GM23338 (cell line): ENCODE results near the gene CD2. TPM values are rescaled to one million over a fixed set of nuclear protein-coding genes. Genes with fewer than 3 reads are reported as not detected.

ENCODE experiments used
- ATAC-seq: fragments of 200-7000 bp; cut with Tn5 transposase; 3 replicates; pipeline ENCODE4 v1.9.1; 2020
- DNase-seq: peaks from one replicate; pipeline ENCODE4 v3.0.0-alpha.2; 2015; ENCODE audit warnings: low spot score
- H2AFZ ChIP-seq: fragments of 200-600 bp; sonication (generic); 2 replicates; pipeline ENCODE4 v1.8.0; 2016; ENCODE audit warnings: antibody characterized with exemption, mild to moderate bottlenecking, moderate library complexity
- H3F3A ChIP-seq: fragments of 200-600 bp; sonication (generic); replicated peaks from 2 replicates; pipeline ENCODE4 v1.8.0; 2017; ENCODE audit warnings: antibody characterized with exemption, mixed run types, low read depth
- H3K27ac ChIP-seq: fragments of 200-600 bp; sonication (generic); 2 replicates; pipeline ENCODE4 v1.6.1; 2016; ENCODE audit warnings: low read depth
- H3K27me3 ChIP-seq: fragments of 200-600 bp; sonication (generic); 2 replicates; pipeline ENCODE4 v1.8.0; 2016; ENCODE audit warnings: mild to moderate bottlenecking, mixed run types, moderate library complexity; ENCODE audit not compliant: insufficient read depth
- H3K36me3 ChIP-seq: fragments of 200-600 bp; sonication (generic); 2 replicates; pipeline ENCODE4 v1.8.0; 2016; ENCODE audit warnings: mild to moderate bottlenecking; ENCODE audit not compliant: insufficient read depth
- H3K4me1 ChIP-seq: fragments of 200-600 bp; sonication (generic); 2 replicates; pipeline ENCODE4 v1.8.0; 2016; ENCODE audit warnings: mild to moderate bottlenecking, moderate library complexity; ENCODE audit not compliant: insufficient read depth
- H3K4me2 ChIP-seq: fragments of 200-600 bp; sonication (generic); 2 replicates; pipeline ENCODE4 v1.7.1; 2017; ENCODE audit warnings: mixed run types
- H3K4me3 ChIP-seq: fragments of 200-600 bp; sonication (generic); 2 replicates; pipeline ENCODE4 v1.6.1; 2016; ENCODE audit warnings: mixed run types
- H3K79me2 ChIP-seq: fragments of 200-600 bp; sonication (generic); replicated peaks from 2 replicates; pipeline ENCODE4 v1.8.0; 2017; ENCODE audit warnings: mild to moderate bottlenecking; ENCODE audit not compliant: insufficient read depth
- H3K9me2 ChIP-seq: fragments of 200-600 bp; sonication (generic); 2 replicates; pipeline ENCODE4 v1.8.0; 2017; ENCODE audit not compliant: insufficient read depth
- H4K20me1 ChIP-seq: fragments of 200-600 bp; sonication (generic); replicated peaks from 2 replicates; pipeline ENCODE4 v1.8.0; 2017; ENCODE audit warnings: mild to moderate bottlenecking; ENCODE audit not compliant: insufficient read depth
- H3K27ac Mint-ChIP-seq: 2 replicates; pipeline ENCODE4 v1.8.0; 2020; ENCODE audit warnings: inconsistent platforms, mild to moderate bottlenecking, moderate library complexity, mixed read lengths
- H3K27me3 Mint-ChIP-seq: 3 replicates; pipeline ENCODE4 v1.8.0; 2022; ENCODE audit warnings: low read depth, mild to moderate bottlenecking, moderate library complexity, mixed read lengths, inconsistent platforms; ENCODE audit not compliant: insufficient read depth, poor library complexity
- H3K36me3 Mint-ChIP-seq: 3 replicates; pipeline ENCODE4 v1.8.0; 2021; ENCODE audit warnings: low read depth, mild to moderate bottlenecking, inconsistent platforms, moderate library complexity, mixed read lengths
- H3K4me1 Mint-ChIP-seq: 3 replicates; pipeline ENCODE4 v1.8.0; 2020; ENCODE audit warnings: mild to moderate bottlenecking, inconsistent platforms, mixed read lengths
- H3K4me3 Mint-ChIP-seq: 3 replicates; pipeline ENCODE4 v1.8.0; 2021; ENCODE audit warnings: moderate library complexity, mild to moderate bottlenecking, inconsistent platforms, mixed read lengths
- H3K9me3 Mint-ChIP-seq: 3 replicates; pipeline ENCODE4 v1.8.0; 2020; ENCODE audit warnings: moderate library complexity, mild to moderate bottlenecking, inconsistent platforms, mixed read lengths
- CREB1 ChIP-seq: fragments of 250-450 bp; sonication (Bioruptor Pico); IDR thresholded peaks from 2 replicates; pipeline ENCODE4 v1.5.0; 2020; ENCODE audit warnings: low read depth, mild to moderate bottlenecking, moderate library complexity
- CTCF ChIP-seq, 2 experiments: fragments of 200-600 bp in 1 of 2; sonication (generic) in 1 of 2; conservative IDR thresholded peaks; 2 replicates each; pipeline versions ENCODE4 v1.5.1 to v1.6.1; 2016 to 2017; ENCODE audit warnings: antibody characterized with exemption in 2 of 2, low read depth in 2 of 2, mild to moderate bottlenecking in 2 of 2, moderate library complexity in 1 of 2
- ETS1 ChIP-seq: IDR thresholded peaks from 2 replicates; pipeline ENCODE4 v1.6.1; 2016; ENCODE audit warnings: antibody characterized with exemption
- EZH2 ChIP-seq: fragments of 200-600 bp; sonication (generic); IDR thresholded peaks from one replicate; pipeline ENCODE4 v1.8.0; 2017; ENCODE audit warnings: antibody characterized with exemption, mild to moderate bottlenecking, low read depth; ENCODE audit not compliant: unreplicated experiment
- EZH2phosphoT487 ChIP-seq: fragments of 200-600 bp; sonication (generic); IDR thresholded peaks from one replicate; pipeline ENCODE4 v1.8.1; 2018; ENCODE audit warnings: antibody characterized with exemption; ENCODE audit not compliant: unreplicated experiment
- JUNB ChIP-seq: IDR thresholded peaks from one replicate; pipeline ENCODE4 v1.6.1; 2016; ENCODE audit warnings: antibody characterized with exemption; ENCODE audit not compliant: unreplicated experiment
- NANOG ChIP-seq: IDR thresholded peaks from 2 replicates; pipeline ENCODE4 v1.6.1; 2016; ENCODE audit warnings: antibody characterized with exemption, borderline replicate concordance
- POLR2AphosphoS5 ChIP-seq: IDR thresholded peaks from 2 replicates; pipeline ENCODE4 v1.6.1; 2016; ENCODE audit warnings: antibody characterized with exemption, low read depth
- REST ChIP-seq: IDR thresholded peaks from one replicate; pipeline ENCODE4 v1.6.1; 2018; ENCODE audit warnings: antibody characterized with exemption; ENCODE audit not compliant: unreplicated experiment
- STAT1 ChIP-seq: IDR thresholded peaks from one replicate; pipeline ENCODE4 v1.6.1; 2016; ENCODE audit warnings: antibody characterized with exemption; ENCODE audit not compliant: unreplicated experiment
- ZNF114 ChIP-seq: fragments of 250-450 bp; sonication (Bioruptor Pico); IDR thresholded peaks from 2 replicates; pipeline ENCODE4 v1.5.0; 2020; ENCODE audit warnings: mild to moderate bottlenecking, moderate library complexity
- ZNF331 ChIP-seq: fragments of 250-450 bp; sonication (Bioruptor Pico); IDR thresholded peaks from 2 replicates; pipeline ENCODE4 v1.5.0; 2020; ENCODE audit warnings: low read depth, mild to moderate bottlenecking, moderate library complexity
- polyA plus RNA-seq: library from polyadenylated mRNA; unstranded; fragments of >200 nt; fragmentation: Nextera tagmentation; extraction: Ambion mirVana; gene quantifications from 2 replicates; pipeline ENCODE4 v1.2.1, GENCODE V29; 2016
- total RNA-seq: library from RNA; depleted of rRNA; stranded (reverse); fragments of >200 nt; shearing (Covaris generic); gene quantifications from 2 replicates; pipeline ENCODE4 v1.2.3, GENCODE V29; 2014

Gene CD2
- total and polyA plus RNA-seq, 2 experiments from 2014 or later = not detected

GRCh38 chr1:116741836-116742565 lies 12.2 kb upstream of the CD2 start:
- no peak overlapping the region for H3K27ac Mint-ChIP-seq
- H3K36me3 Mint-ChIP-seq = peaks cover 30% of the 10 kb centered on the region
- H3K27me3 ChIP-seq = no peaks in the 10 kb centered on the region
- no peak for TF ChIP-seq REST
- no peaks in the 10 kb centered on the region for H3K4me1 ChIP-seq
- no peaks in the 10 kb centered on the region for H3F3A ChIP-seq
- no peaks in the 10 kb centered on the region; the same call in 2 of the 3 replicates for H3K4me1 Mint-ChIP-seq
- no peak overlapping the region for H3K4me2 ChIP-seq
- no peak overlapping the region for H3K4me3 Mint-ChIP-seq
- no peak overlapping the region for H3K4me3 ChIP-seq
- no peak overlapping the region for H2AFZ ChIP-seq
- DNase-seq (no peak), ATAC-seq (no peak)
- 0 out of 2 replicates have a peak, but pooled peaks cover 4% of the 10 kb centered on the region for H3K36me3 ChIP-seq
- H3K27ac ChIP-seq = no peak overlapping the region
- H3K79me2 ChIP-seq = no peaks in the 10 kb centered on the region
- H4K20me1 ChIP-seq = no peaks in the 10 kb centered on the region
- no peaks in the 10 kb centered on the region for H3K9me2 ChIP-seq
- peaks cover 63% of the 10 kb centered on the region for H3K9me3 Mint-ChIP-seq
- peaks cover 4% of the 10 kb centered on the region for H3K27me3 Mint-ChIP-seq

- H3K36me3 Mint-ChIP-seq = peaks cover 40% of the 10 kb centered on the region
- H3K4me3 ChIP-seq = no peak overlapping the region
- H3K9me3 Mint-ChIP-seq = peaks cover 78% of the 10 kb centered on the region
- TF ChIP-seq ZNF114 (CRISPR knock-in tag) (no peak), ZNF331 (CRISPR knock-in tag) (no peak), POLR2AphosphoS5 (no peak), NANOG (no peak), ETS1 (no peak), STAT1 (no peak), EZH2phosphoT487 (no peak), CTCF (conservative IDR thresholded peaks at IDR 0.05; ENCODE audit: low read depth in 2 of 2) (no peak), EZH2 (no peak), REST (no peak), JUNB (no peak), CREB1 (no peak)
These were observed 10.7 kb upstream of the CD2 start for GRCh38 chr1:116743535-116743934.

More at GRCh38 chr1:116743535-116743934, 10.7 kb upstream of the CD2 start:
- peaks cover 4% of the 10 kb centered on the region for H3K27me3 Mint-ChIP-seq
- Histone ChIP-seq H3K36me3 (peaks cover 5% of the 10 kb centered on the region; the same call in 1 of the 2 replicates), H3K4me1 (no peaks in the 10 kb centered on the region), H2AFZ (no peak overlapping the region), H4K20me1 (no peaks in the 10 kb centered on the region), H3F3A (no peaks in the 10 kb centered on the region), H3K79me2 (no peaks in the 10 kb centered on the region), H3K27me3 (no peaks in the 10 kb centered on the region), H3K9me2 (no peaks in the 10 kb centered on the region), H3K27ac (no peak overlapping the region), H3K4me2 (no peak overlapping the region)
- ATAC-seq = no peak
- no peak overlapping the region for H3K4me3 Mint-ChIP-seq
- no peaks in the 10 kb centered on the region; the same call in 2 of the 3 replicates for H3K4me1 Mint-ChIP-seq
- DNase-seq = peak; percentile 43
- H3K27ac Mint-ChIP-seq = no peak overlapping the region
